ENCODE measurements around the gene SERPINA6. TPM values are rescaled to one million over a fixed set of nuclear protein-coding genes. Genes with fewer than 3 reads are reported as not detected.

Gene SERPINA6
- total RNA-seq, 1 experiment from 2014 or later: not detected

DNA sequence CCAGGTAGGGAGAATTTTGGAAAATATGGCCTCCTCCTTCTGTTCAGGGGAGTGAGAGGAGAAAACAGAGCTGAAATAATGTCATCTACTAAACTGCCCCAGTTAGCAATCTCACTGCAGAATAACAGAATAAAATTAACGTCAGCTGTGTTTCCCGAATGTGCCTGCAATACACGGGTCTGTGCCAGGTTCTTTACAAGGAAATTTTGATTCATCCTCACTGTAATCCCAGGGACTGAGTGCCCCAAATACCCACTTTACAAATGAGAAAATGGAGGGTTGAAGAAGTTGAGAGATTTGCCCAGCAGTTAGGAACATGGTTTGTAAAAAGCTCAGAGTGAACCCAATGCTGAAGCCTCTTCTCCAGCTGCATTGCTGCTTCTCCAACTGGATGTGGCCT lies 21.3 kb upstream of the SERPINA6 start:
- BruUV-seq (replicated peaks): no TSS peak
- ChIA-PET CTCF (no interaction called here), POLR2A (no interaction called here)
- DNase-seq (ENCODE audit: low read depth, low spot score): no peak
- Histone ChIP-seq H3K27me3 (ENCODE audit: control insufficient read depth, insufficient read depth, low read length) (no peaks in the 10 kb centered on the region), H3K27ac (ENCODE audit: low read length) (no peak overlapping the region), H3K9me3 (ENCODE audit: control insufficient read depth, insufficient read depth, low read depth, low read length) (no peaks in the 10 kb centered on the region), H3K4me3 (ENCODE audit: low read depth in 2 of 2, low read length in 2 of 2) (no peak overlapping the region), H3K4me1 (ENCODE audit: control insufficient read depth, insufficient read depth, low read length) (no peaks in the 10 kb centered on the region; the same call in 1 of the 2 replicates), H3K36me3 (ENCODE audit: control insufficient read depth, insufficient read depth, low read length) (no peaks in the 10 kb centered on the region)
- in situ Hi-C loops (cut with HindIII; ENCODE audit: low pct_unique_long_range_greater_than_20kb, low sequenced_read_pairs): no loop called here
- TF ChIP-seq POLR2AphosphoS5 (IDR thresholded peaks at IDR 0.05; ENCODE audit: low read depth, low read length) (no peak), TCF7L2 (IDR thresholded peaks at IDR 0.05; ENCODE audit: low read depth, low read length) (no peak), SIN3A (IDR thresholded peaks at IDR 0.05; ENCODE audit: borderline replicate concordance, insufficient read depth, low read depth, low read length) (no peak)
- TF ChIP-seq, protein P1, sequence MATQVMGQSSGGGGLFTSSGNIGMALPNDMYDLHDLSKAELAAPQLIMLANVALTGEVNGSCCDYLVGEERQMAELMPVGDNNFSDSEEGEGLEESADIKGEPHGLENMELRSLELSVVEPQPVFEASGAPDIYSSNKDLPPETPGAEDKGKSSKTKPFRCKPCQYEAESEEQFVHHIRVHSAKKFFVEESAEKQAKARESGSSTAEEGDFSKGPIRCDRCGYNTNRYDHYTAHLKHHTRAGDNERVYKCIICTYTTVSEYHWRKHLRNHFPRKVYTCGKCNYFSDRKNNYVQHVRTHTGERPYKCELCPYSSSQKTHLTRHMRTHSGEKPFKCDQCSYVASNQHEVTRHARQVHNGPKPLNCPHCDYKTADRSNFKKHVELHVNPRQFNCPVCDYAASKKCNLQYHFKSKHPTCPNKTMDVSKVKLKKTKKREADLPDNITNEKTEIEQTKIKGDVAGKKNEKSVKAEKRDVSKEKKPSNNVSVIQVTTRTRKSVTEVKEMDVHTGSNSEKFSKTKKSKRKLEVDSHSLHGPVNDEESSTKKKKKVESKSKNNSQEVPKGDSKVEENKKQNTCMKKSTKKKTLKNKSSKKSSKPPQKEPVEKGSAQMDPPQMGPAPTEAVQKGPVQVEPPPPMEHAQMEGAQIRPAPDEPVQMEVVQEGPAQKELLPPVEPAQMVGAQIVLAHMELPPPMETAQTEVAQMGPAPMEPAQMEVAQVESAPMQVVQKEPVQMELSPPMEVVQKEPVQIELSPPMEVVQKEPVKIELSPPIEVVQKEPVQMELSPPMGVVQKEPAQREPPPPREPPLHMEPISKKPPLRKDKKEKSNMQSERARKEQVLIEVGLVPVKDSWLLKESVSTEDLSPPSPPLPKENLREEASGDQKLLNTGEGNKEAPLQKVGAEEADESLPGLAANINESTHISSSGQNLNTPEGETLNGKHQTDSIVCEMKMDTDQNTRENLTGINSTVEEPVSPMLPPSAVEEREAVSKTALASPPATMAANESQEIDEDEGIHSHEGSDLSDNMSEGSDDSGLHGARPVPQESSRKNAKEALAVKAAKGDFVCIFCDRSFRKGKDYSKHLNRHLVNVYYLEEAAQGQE (IDR thresholded peaks at IDR 0.05; ENCODE audit: insufficient read depth in 1 of 2, low read depth in 2 of 2, low read length in 1 of 2): no peak
- TF ChIP-seq, protein P2, sequence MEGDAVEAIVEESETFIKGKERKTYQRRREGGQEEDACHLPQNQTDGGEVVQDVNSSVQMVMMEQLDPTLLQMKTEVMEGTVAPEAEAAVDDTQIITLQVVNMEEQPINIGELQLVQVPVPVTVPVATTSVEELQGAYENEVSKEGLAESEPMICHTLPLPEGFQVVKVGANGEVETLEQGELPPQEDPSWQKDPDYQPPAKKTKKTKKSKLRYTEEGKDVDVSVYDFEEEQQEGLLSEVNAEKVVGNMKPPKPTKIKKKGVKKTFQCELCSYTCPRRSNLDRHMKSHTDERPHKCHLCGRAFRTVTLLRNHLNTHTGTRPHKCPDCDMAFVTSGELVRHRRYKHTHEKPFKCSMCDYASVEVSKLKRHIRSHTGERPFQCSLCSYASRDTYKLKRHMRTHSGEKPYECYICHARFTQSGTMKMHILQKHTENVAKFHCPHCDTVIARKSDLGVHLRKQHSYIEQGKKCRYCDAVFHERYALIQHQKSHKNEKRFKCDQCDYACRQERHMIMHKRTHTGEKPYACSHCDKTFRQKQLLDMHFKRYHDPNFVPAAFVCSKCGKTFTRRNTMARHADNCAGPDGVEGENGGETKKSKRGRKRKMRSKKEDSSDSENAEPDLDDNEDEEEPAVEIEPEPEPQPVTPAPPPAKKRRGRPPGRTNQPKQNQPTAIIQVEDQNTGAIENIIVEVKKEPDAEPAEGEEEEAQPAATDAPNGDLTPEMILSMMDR (IDR thresholded peaks at IDR 0.05): no peak
- ATAC-seq: no peak
- intact Hi-C loops (cut with micrococcal nuclease; ENCODE audit: unreplicated experiment): no loop called here

DNA sequence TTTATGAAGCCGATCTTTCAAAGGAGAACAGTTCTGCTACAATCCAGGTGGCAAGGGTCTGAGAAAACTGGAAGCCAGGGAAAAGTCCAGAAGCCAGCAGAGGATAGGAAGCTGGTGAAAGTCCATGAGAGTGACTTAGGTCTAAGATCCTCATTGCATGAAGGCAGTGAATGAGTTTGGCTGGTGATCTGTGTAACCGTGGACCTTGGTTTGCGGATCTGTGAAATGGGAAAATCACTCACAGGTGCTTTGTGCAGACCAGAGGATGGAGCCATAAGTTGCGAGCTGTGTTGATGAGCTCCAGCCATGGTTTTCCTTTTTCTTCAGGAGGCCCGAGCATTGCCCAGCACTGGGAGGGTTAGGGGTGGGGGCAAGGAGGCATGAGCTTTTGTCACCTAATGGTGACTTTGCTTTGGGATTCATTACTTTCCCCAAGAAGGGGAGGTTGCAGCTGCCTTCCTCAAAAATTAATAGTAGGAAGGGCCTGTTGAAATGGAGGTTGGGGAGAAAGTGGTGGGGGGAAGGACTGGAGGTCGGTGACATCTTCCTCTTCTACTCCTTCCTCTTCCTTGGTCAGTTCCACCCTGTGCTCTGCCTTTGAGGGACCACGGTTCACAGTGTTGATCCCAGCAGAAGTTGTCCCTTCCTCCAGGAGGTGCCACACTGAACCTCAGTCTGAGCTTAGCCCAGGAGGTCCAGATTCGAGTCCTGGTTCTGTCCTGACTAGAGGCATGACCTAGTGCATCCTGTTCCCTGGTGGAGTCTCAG lies 20.3 kb upstream of the SERPINA6 start:
- no peak overlapping the region for H3K4me3 ChIP-seq (ENCODE audit: low read depth in 2 of 2, low read length in 2 of 2)
- no peaks in the 10 kb centered on the region for H3K36me3 ChIP-seq (ENCODE audit: control insufficient read depth, insufficient read depth, low read length)
- DNase-seq (ENCODE audit: low read depth, low spot score): no peak
- no peaks in the 10 kb centered on the region for H3K27me3 ChIP-seq (ENCODE audit: control insufficient read depth, insufficient read depth, low read length)
- no peaks in the 10 kb centered on the region; the same call in 1 of the 2 replicates for H3K4me1 ChIP-seq (ENCODE audit: control insufficient read depth, insufficient read depth, low read length)
- no peaks in the 10 kb centered on the region for H3K9me3 ChIP-seq (ENCODE audit: control insufficient read depth, insufficient read depth, low read depth, low read length)
- no TSS peak for BruUV-seq (replicated peaks)
- in situ Hi-C loops (cut with HindIII; ENCODE audit: low pct_unique_long_range_greater_than_20kb, low sequenced_read_pairs): no loop called here
- no peak overlapping the region for H3K27ac ChIP-seq (ENCODE audit: low read length)
- no peak for TF ChIP-seq SIN3A (IDR thresholded peaks at IDR 0.05; ENCODE audit: borderline replicate concordance, insufficient read depth, low read depth, low read length)
- no peak for TF ChIP-seq TCF7L2 (IDR thresholded peaks at IDR 0.05; ENCODE audit: low read depth, low read length)
- TF ChIP-seq, protein P2 (IDR thresholded peaks at IDR 0.05): no peak
- no peak for TF ChIP-seq POLR2AphosphoS5 (IDR thresholded peaks at IDR 0.05; ENCODE audit: low read depth, low read length)
- TF ChIP-seq, protein P1 (IDR thresholded peaks at IDR 0.05; ENCODE audit: insufficient read depth in 1 of 2, low read depth in 2 of 2, low read length in 1 of 2): no peak
- POLR2A ChIA-PET: no interaction called here
- intact Hi-C loops (cut with micrococcal nuclease; ENCODE audit: unreplicated experiment): no loop called here
- CTCF ChIA-PET: no interaction called here
- ATAC-seq: no peak
